Testis (tissue), 2 donors: Measurements from ENCODE around the gene PRTFDC1.

Experiments
- CTCF ChIP-seq, 3 experiments: fragments of 450-650 bp in 2 of 3; fragments of 200-600 bp in 1 of 3; sonication (generic) in 1 of 3; IDR thresholded peaks; one replicate each; pipeline ENCODE4 v1.5.1; 2016 to 2019; ENCODE audit warnings: antibody characterized with exemption in 3 of 3, mild to moderate bottlenecking in 2 of 3, moderate library complexity in 1 of 3
- POLR2A ChIP-seq: fragments of 450-650 bp; IDR thresholded peaks from one replicate; pipeline ENCODE4 v1.6.1; 2017; ENCODE audit warnings: antibody characterized with exemption, mild to moderate bottlenecking, moderate library complexity

- TF ChIP-seq CTCF (IDR thresholded peaks at IDR 0.05) (no peak), POLR2A (no peak)
These were observed 57.7 kb downstream of the PRTFDC1 start for GRCh38 chr10:24894728-24895127.
